ENCODE measurements around the gene ZNF148.

DNA sequence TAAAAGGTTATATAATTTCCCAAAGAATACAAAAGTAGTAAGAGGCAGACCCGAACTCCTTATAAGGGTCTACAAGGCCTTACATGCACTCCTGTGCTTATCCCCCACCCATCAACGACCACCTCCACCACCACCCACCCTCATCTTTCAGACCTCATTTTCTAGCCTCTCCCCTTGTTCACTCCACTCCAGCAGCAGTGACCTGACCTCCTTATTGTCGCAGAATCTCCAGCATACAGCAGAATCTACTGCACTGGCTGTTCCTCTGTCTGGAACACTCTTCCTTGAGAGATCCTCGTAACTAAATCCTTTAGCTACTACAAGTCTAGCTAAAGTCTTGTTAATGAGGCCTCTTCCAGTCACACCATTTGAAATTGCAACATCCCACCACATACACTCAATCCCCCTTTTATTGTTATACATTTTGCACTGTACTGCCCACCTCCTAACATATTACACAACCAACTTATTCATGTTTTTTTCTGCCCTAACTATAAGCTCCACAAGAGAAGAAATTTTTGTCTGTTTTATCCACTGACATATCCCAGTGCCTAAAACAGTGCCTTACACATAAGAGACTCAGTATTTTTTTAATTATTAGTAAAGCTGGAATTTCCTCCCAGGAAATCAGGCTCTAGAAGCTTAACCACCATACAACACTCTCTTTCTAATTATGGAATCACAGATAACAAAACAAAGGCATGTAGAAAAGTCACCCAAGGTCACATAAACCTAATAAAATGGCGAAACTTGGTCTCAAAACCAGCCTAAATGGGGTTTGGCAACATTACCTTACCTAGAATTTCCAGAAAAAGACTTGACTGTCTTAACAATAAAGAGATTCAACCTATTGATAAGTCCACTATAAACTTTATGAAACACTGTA, 40.2 kb downstream of the ZNF148 start:
- TF ChIP-seq ZNF274 (IDR thresholded peaks at IDR 0.05; ENCODE audit: low read depth, low read length) (no peak), YY1 (IDR thresholded peaks at IDR 0.05; ENCODE audit: insufficient read depth, insufficient read length) (no peak)
